ENCODE data around the gene GJC1. TPM values are rescaled to one million over a fixed set of nuclear protein-coding genes. Genes with fewer than 3 reads are reported as not detected.
"Not testable (repeated sequence)": the region's sequence is repeated elsewhere in the genome, so short reads cannot be mapped to it uniquely, and the experiment has no call there.

Gene GJC1
- total RNA-seq, 4 donors from 2014 or later = 2.1 to 9.2 (median 4.6) TPM

DNA sequence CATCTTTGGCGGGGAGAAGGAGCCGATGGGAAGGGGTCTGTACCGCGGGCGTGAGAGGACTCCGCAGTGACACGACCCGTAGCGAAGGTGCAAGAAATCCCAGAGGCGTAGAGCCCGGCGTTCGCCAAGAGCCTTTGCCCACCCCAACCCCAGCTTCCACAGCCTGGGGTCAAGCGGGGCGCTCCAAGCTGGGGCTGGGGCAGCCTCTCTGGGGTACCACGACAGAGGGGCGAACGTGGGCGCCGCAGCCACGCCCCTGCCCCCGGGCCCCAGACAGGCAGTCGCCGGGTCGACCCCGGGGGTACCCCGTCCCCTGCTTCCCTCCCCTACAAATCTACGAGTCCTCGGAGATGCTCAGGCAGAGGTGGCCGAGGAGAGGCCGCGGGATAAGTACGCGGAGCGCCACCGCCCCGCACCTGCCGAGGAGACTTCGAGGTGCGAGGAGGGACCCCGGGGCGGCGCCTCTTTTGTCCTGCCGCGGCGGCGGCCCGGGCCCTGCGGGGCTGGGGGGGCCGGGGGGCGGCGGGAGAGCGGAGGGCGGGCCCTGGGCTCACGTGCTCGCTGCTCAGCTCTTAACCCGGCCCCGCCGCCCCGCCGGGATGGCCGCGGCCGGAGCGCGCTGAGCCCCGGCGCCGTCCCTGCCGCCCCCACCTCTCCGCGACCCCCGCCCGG is 71.5 kb downstream of the GJC1 start, which contains the start of gene ADAM11:
TSS of gene ADAM11 (plus strand) at position 575 of the 672 bp plus-strand sequence. CDS start 212 bp downstream, outside the sequence.
- no peaks in the 10 kb centered on the region for H3K9me3 ChIP-seq
- peak within 1 kb of the TSS; percentile 28 to 41 (median 35) for H3K4me3 ChIP-seq
- intact Hi-C loops (cut with DNase I; ENCODE audit: low total_unique reads) = no loop called here
- in situ Hi-C loops (cut with MboI; ENCODE audit: low sequenced_read_pairs in 4 of 4) = loop anchor here in 1 of 4 donors (25.0 kb wide), 1 partner anchor 279 kb away; no protein-coding TSS in a partner anchor
- no peak within 1 kb of the TSS for H3K27ac ChIP-seq
- peaks cover 0 to 6% of the 10 kb centered on the region in 2 donors for H3K4me1 ChIP-seq
- no peak for ATAC-seq
- peaks cover 29 to 33% (median 30%) of the 10 kb centered on the region in 3 donors for H3K27me3 ChIP-seq
- TF ChIP-seq, protein P1, sequence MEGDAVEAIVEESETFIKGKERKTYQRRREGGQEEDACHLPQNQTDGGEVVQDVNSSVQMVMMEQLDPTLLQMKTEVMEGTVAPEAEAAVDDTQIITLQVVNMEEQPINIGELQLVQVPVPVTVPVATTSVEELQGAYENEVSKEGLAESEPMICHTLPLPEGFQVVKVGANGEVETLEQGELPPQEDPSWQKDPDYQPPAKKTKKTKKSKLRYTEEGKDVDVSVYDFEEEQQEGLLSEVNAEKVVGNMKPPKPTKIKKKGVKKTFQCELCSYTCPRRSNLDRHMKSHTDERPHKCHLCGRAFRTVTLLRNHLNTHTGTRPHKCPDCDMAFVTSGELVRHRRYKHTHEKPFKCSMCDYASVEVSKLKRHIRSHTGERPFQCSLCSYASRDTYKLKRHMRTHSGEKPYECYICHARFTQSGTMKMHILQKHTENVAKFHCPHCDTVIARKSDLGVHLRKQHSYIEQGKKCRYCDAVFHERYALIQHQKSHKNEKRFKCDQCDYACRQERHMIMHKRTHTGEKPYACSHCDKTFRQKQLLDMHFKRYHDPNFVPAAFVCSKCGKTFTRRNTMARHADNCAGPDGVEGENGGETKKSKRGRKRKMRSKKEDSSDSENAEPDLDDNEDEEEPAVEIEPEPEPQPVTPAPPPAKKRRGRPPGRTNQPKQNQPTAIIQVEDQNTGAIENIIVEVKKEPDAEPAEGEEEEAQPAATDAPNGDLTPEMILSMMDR (IDR thresholded peaks at IDR 0.05 in 4 of 5, conservative IDR thresholded peaks at IDR 0.05 in 1 of 5) = no peak
- no peak for TF ChIP-seq POLR2A (IDR thresholded peaks at IDR 0.05)
- no peaks in the 10 kb centered on the region for H3K36me3 ChIP-seq
- DNase-seq = no peak

DNA sequence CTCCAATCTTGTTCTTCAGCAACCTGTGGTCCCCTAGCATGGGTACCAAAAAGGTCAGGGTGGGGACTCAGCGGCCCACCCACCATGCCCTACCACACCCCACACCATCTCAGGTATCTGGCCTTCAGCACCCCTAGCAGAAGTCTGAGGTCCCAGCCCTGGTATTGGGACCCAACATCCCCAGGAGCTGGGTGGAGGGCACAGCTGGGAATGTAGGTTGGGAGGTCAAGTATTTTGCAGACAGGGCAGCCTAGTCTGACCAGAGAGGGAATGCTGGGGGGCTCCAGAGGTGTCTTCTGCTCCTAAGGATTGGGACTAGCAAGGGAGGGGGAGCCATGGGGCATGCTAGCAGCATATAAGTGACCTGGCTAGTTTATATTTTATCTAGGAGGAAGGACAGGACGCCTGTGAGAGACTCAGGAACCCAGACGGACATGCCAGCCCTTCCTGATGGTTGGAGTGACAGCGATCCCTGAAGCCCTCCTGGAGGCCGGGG is 72.1 kb downstream of the GJC1 start:
- ATAC-seq (no peak), DNase-seq (no peak)
- no peak overlapping the region for H3K27ac ChIP-seq

DNA sequence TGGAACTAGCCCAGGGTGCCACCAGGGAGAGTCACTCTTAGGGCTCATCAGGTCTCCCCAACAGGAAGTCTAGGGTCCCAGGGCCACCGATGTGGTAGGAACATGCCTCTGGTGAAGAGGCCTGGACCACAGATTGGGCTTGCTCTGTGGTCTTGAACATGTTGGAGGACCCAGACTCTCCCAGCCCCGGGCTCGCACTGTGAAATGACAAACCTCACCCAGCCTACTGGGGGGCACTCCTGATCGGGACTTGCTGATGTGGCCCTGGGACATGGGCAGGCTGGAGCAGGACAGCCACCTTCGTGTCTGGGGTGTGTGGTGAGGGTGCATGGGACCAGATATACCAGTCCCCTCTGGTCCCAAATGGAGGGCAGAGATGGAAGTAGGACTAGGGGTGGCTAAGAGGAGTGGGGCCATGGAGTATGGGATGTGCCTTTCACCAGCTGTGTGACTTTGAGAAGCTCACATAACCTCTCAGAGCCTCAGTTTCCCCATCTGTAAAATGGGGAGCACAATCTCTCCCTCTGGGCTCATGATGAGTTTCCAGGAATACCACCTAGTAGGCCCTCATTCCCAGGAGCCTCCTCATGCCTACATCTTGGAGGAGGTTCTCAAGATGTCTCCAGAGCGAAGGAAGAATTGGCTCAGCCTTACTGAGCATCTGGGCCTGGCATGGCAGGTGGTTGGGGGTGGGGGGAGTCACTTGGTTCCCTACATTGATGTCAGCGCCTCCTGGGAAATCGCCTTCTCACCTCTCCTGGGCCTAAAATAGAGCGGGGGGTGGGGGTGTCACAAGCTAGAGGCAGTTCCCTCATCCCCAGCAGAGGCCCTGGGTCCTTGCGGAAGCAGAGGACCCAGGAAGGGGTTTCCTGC is 72.8 kb downstream of the GJC1 start:
- in situ Hi-C loops (cut with MboI; ENCODE audit: low sequenced_read_pairs in 4 of 4) = loop anchor here in 1 of 4 donors (25.0 kb wide), 1 partner anchor 280 kb away; no protein-coding TSS in a partner anchor
- H3K27me3 ChIP-seq = peaks cover 29 to 33% (median 30%) of the 10 kb centered on the region in 3 donors
- no peak for TF ChIP-seq POLR2A (IDR thresholded peaks at IDR 0.05)
- TF ChIP-seq, protein P1 (IDR thresholded peaks at IDR 0.05 in 4 of 5, conservative IDR thresholded peaks at IDR 0.05 in 1 of 5) = no peak
- ATAC-seq = no peak
- no peaks in the 10 kb centered on the region for H3K36me3 ChIP-seq
- no peaks in the 10 kb centered on the region for H3K9me3 ChIP-seq
- intact Hi-C loops (cut with DNase I; ENCODE audit: low total_unique reads) = no loop called here
- no peak overlapping the region for H3K4me3 ChIP-seq
- no peak for DNase-seq
- no peak overlapping the region for H3K27ac ChIP-seq
- peaks cover 0 to 6% of the 10 kb centered on the region in 2 donors for H3K4me1 ChIP-seq

More for the DNA sequence above, 72.1 kb downstream of the GJC1 start:
- TF ChIP-seq, protein P1 (IDR thresholded peaks at IDR 0.05 in 4 of 5, conservative IDR thresholded peaks at IDR 0.05 in 1 of 5) = no peak
- TF ChIP-seq POLR2A (IDR thresholded peaks at IDR 0.05) = no peak
- intact Hi-C loops (cut with DNase I; ENCODE audit: low total_unique reads) = no loop called here
- Histone ChIP-seq H3K9me3 (no peaks in the 10 kb centered on the region), H3K27me3 (peaks cover 29 to 33% (median 30%) of the 10 kb centered on the region in 3 donors), H3K4me3 (no peak overlapping the region), H3K4me1 (peaks cover 0 to 6% of the 10 kb centered on the region in 2 donors), H3K36me3 (no peaks in the 10 kb centered on the region)
- in situ Hi-C loops (cut with MboI; ENCODE audit: low sequenced_read_pairs in 4 of 4) = loop anchor here in 1 of 4 donors (25.0 kb wide), 1 partner anchor 279 kb away; no protein-coding TSS in a partner anchor

DNA sequence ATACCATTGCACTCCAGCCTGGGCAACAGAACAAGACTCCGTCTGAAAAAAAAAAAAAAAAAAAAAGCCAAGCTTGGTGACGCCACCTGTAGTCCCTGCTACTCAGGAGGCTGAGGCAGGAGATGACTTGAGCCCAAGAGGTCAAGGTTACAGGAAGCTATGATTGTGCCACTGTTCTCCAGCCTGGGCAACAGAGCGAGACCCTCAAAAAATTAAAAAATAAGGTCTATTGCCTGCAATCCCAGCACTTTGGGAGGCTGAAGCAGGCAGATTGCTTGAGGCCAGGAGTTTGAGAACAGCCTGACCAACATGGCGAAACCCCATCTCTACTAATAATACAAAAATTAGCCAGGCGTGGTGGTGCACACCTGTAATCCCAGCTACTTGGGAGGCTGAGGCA is 74.9 kb downstream of the GJC1 start:
- intact Hi-C loops (cut with DNase I; ENCODE audit: low total_unique reads); H3K9me3 ChIP-seq: not testable (repeated sequence)

More for the DNA sequence above, 74.9 kb downstream of the GJC1 start:
- DNase-seq, ATAC-seq, H3K36me3 ChIP-seq, H3K4me1 ChIP-seq, H3K27ac ChIP-seq, H3K4me3 ChIP-seq: not testable (repeated sequence)
- peaks cover 27 to 30% (median 29%) of the 10 kb centered on the region in 3 donors for H3K27me3 ChIP-seq
- in situ Hi-C loops (cut with MboI; ENCODE audit: low sequenced_read_pairs in 4 of 4) = loop anchor here in 1 of 4 donors (25.0 kb wide), 1 partner anchor 282 kb away; no protein-coding TSS in a partner anchor

All from gastrocnemius medialis (tissue), 4 donors.